Testis (tissue), 2 donors: Measurements from ENCODE around the gene CHRD.

Source experiments
- POLR2A ChIP-seq: fragments of 450-650 bp; IDR thresholded peaks from one replicate; pipeline ENCODE4 v1.6.1; 2017; ENCODE audit warnings: antibody characterized with exemption, mild to moderate bottlenecking, moderate library complexity
- TF ChIP-seq, protein P1 (sequence below), 3 experiments: fragments of 450-650 bp in 2 of 3; fragments of 200-600 bp in 1 of 3; sonication (generic) in 1 of 3; IDR thresholded peaks; one replicate each; pipeline ENCODE4 v1.5.1; 2016 to 2019; ENCODE audit warnings: antibody characterized with exemption in 3 of 3, mild to moderate bottlenecking in 2 of 3, moderate library complexity in 1 of 3

DNA sequence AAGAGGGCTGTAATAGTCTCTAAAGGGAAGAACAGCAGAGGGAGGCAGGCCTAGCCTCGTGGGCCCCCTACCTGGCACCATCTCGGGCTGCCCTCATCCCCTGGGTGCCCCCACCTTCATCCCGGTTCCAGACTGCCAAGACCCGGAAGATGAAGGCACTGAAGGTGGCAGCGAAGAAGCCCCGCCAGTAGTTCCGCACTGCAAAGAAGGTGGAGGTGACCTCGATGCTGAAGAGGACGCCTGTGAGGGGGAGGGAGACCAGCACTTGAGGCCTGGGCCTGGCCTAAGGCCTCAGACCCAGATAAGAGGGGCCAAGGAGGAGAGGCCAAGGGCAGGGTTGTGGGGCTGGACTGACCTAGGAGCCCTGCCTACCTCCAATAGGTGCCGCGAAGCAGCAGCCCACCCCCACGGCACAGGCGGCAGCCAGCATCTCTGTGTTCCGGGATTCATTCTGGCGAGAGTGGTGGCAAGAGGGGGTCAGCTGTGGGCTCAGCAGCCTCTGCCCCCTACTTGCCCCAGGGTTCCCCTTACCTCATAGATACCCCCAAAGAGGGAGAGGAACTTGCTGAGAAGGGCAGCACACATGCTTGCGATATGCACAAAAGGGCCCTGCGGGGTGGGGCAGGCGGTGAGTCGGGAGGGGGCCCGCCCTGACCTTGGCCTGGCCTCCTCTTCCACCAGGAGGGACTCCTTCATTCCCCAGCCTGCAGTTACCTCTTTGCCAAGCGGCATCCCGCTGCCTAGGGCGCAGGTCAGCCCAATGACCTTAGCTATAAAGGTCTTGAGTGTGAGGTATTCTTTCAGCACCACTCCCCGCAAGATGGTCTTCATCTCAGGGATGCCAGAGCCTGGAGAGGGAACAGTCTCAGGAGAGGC, 22.4 kb upstream of the CHRD start:
- TF ChIP-seq, protein P1, sequence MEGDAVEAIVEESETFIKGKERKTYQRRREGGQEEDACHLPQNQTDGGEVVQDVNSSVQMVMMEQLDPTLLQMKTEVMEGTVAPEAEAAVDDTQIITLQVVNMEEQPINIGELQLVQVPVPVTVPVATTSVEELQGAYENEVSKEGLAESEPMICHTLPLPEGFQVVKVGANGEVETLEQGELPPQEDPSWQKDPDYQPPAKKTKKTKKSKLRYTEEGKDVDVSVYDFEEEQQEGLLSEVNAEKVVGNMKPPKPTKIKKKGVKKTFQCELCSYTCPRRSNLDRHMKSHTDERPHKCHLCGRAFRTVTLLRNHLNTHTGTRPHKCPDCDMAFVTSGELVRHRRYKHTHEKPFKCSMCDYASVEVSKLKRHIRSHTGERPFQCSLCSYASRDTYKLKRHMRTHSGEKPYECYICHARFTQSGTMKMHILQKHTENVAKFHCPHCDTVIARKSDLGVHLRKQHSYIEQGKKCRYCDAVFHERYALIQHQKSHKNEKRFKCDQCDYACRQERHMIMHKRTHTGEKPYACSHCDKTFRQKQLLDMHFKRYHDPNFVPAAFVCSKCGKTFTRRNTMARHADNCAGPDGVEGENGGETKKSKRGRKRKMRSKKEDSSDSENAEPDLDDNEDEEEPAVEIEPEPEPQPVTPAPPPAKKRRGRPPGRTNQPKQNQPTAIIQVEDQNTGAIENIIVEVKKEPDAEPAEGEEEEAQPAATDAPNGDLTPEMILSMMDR (IDR thresholded peaks at IDR 0.05): no peak
- TF ChIP-seq POLR2A: no peak
